HEK293 (cell line): ENCODE results near the gene PCDH12.

ENCODE experiments used
- CTCF ChIA-PET: fragments of 350-600 bp; formaldehyde crosslinking; extraction: SDS; loops from one replicate; lab custom pipeline; 2021; ENCODE audit warnings: antibody characterized with exemption; lab: Yijun Ruan, JAX
- POLR2A ChIA-PET: fragments of 300-600 bp; formaldehyde crosslinking; extraction: SDS; loops from one replicate; lab custom pipeline; 2020; ENCODE audit warnings: antibody characterized with exemption, inconsistent platforms; lab: Yijun Ruan, JAX
- H3K27ac ChIP-seq: fragments of 200-500 bp; sonication (Bioruptor generic); 2 replicates; pipeline ENCODE4 v1.5.1; 2014; ENCODE audit warnings: low read depth, low read length, control low read depth, inconsistent platforms; ENCODE audit errors: extremely low read depth
- H3K36me3 ChIP-seq, 2 experiments: fragments of 200-500 bp in 1 of 2; sonication (Bioruptor generic) in 1 of 2; 1 replicate in 1 of 2; 2 replicates in 1 of 2; pipeline ENCODE4 v1.5.1; 2014 to 2017; ENCODE audit warnings: inconsistent platforms in 2 of 2, low read length in 2 of 2; ENCODE audit not compliant: control insufficient read depth in 2 of 2, insufficient read depth in 1 of 2
- H3K4me1 ChIP-seq: fragments of 200-500 bp; sonication (Bioruptor generic); 2 replicates; pipeline ENCODE4 v1.5.1; 2014; ENCODE audit warnings: mild to moderate bottlenecking, low read length, inconsistent platforms; ENCODE audit not compliant: control insufficient read depth, insufficient read depth
- H3K4me3 ChIP-seq: 2 replicates; pipeline ENCODE4 v1.5.1; 2011; ENCODE audit warnings: low read depth, mild to moderate bottlenecking, control low read depth, low read length, moderate library complexity
- H3K9me3 ChIP-seq: fragments of 200-500 bp; sonication (Bioruptor generic); 2 replicates; pipeline ENCODE4 v1.5.1; 2014; ENCODE audit warnings: low read depth, low read length, inconsistent platforms; ENCODE audit not compliant: control insufficient read depth, insufficient read depth
- ATF2 ChIP-seq: fragments of 450-650 bp; formaldehyde crosslinking; IDR thresholded peaks from 2 replicates; pipeline ENCODE4 v1.5.1; 2016; ENCODE audit warnings: missing biosample characterization, missing genetic modification characterization, low read depth
- BCL11B ChIP-seq: fragments of 450-650 bp; formaldehyde crosslinking; IDR thresholded peaks from 2 replicates; pipeline ENCODE4 v1.5.1; 2016; ENCODE audit warnings: low read depth, missing biosample characterization, missing genetic modification characterization
- HIC1 ChIP-seq: fragments of 450-650 bp; formaldehyde crosslinking; IDR thresholded peaks from 2 replicates; pipeline ENCODE4 v1.5.1; 2016; ENCODE audit warnings: missing biosample characterization, missing genetic modification characterization
- IKZF3 ChIP-seq: fragments of 450-650 bp; IDR thresholded peaks from 2 replicates; pipeline ENCODE4 v1.5.0; 2018; ENCODE audit warnings: missing biosample characterization, mild to moderate bottlenecking, missing genetic modification characterization, moderate library complexity
- MZF1 ChIP-seq: fragments of 450-650 bp; formaldehyde crosslinking; IDR thresholded peaks from 2 replicates; pipeline ENCODE4 v1.5.1; 2017; ENCODE audit warnings: missing biosample characterization, missing genetic modification characterization, borderline replicate concordance
- SCRT1 ChIP-seq: fragments of 450-650 bp; formaldehyde crosslinking; IDR thresholded peaks from 2 replicates; pipeline ENCODE4 v1.5.1; 2016; ENCODE audit warnings: missing biosample characterization, missing genetic modification characterization, borderline replicate concordance
- SCRT2 ChIP-seq: fragments of 450-650 bp; formaldehyde crosslinking; IDR thresholded peaks from 2 replicates; pipeline ENCODE4 v1.5.1; 2016; ENCODE audit warnings: missing biosample characterization, missing genetic modification characterization
- ZBTB1 ChIP-seq: fragments of 450-650 bp; formaldehyde crosslinking; IDR thresholded peaks from 2 replicates; pipeline ENCODE4 v1.5.1; 2016; ENCODE audit warnings: missing biosample characterization, missing genetic modification characterization
- ZNF10 ChIP-seq: fragments of 450-650 bp; formaldehyde crosslinking; IDR thresholded peaks from 2 replicates; pipeline ENCODE4 v1.5.1; 2017; ENCODE audit warnings: missing biosample characterization, missing genetic modification characterization
- ZNF266 ChIP-seq: fragments of 450-650 bp; formaldehyde crosslinking; IDR thresholded peaks from 2 replicates; pipeline ENCODE4 v1.5.1; 2016; ENCODE audit warnings: missing biosample characterization, missing genetic modification characterization, low read depth
- ZNF280C ChIP-seq: fragments of 450-650 bp; formaldehyde crosslinking; IDR thresholded peaks from 2 replicates; pipeline ENCODE4 v1.5.1; 2016; ENCODE audit warnings: missing biosample characterization, missing genetic modification characterization
- ZNF514 ChIP-seq: fragments of 450-650 bp; formaldehyde crosslinking; IDR thresholded peaks from 2 replicates; pipeline ENCODE4 v1.5.1; 2016; ENCODE audit warnings: missing biosample characterization, missing genetic modification characterization
- ZNF621 ChIP-seq: fragments of 450-650 bp; formaldehyde crosslinking; IDR thresholded peaks from 2 replicates; pipeline ENCODE4 v1.5.1; 2017; ENCODE audit warnings: missing biosample characterization, missing genetic modification characterization
- ZNF626 ChIP-seq: fragments of 450-650 bp; sonication (Bioruptor Pico); formaldehyde crosslinking; IDR thresholded peaks from 2 replicates; pipeline ENCODE4 v1.5.1; 2018; ENCODE audit warnings: missing biosample characterization, missing genetic modification characterization, inconsistent platforms
- ZNF645 ChIP-seq: fragments of 450-650 bp; formaldehyde crosslinking; IDR thresholded peaks from 2 replicates; pipeline ENCODE4; 2016; ENCODE audit warnings: missing biosample characterization, missing genetic modification characterization
- ZNF664 ChIP-seq: fragments of 450-650 bp; formaldehyde crosslinking; IDR thresholded peaks from 2 replicates; pipeline ENCODE4 v1.5.1; 2016; ENCODE audit warnings: missing biosample characterization, missing genetic modification characterization
- ZNF692 ChIP-seq: fragments of 450-650 bp; formaldehyde crosslinking; IDR thresholded peaks from 2 replicates; pipeline ENCODE4 v1.5.1; 2016; ENCODE audit warnings: missing biosample characterization, missing genetic modification characterization
- ZNF701 ChIP-seq: fragments of 450-650 bp; formaldehyde crosslinking; IDR thresholded peaks from 2 replicates; pipeline ENCODE4 v1.5.1; 2016; ENCODE audit warnings: missing biosample characterization, missing genetic modification characterization
- ZNF791 ChIP-seq: fragments of 450-650 bp; formaldehyde crosslinking; IDR thresholded peaks from 2 replicates; pipeline ENCODE4 v1.5.1; 2016; ENCODE audit warnings: missing biosample characterization, missing genetic modification characterization
- TF ChIP-seq, protein P1 (sequence below): fragments of 450-650 bp; formaldehyde crosslinking; IDR thresholded peaks from 2 replicates; pipeline ENCODE4 v1.5.1; 2016; ENCODE audit warnings: missing biosample characterization, missing genetic modification characterization, borderline replicate concordance

The PCDH12 gene

GRCh38 chr5:141948812-141949211 lies 9.2 kb downstream of the PCDH12 start:
- CTCF ChIA-PET: interaction anchor here (0.6 to 3.0 kb wide), 3 partner anchors 8 to 70 kb away, joined by 4 to 24 read pairs (median 6); no protein-coding TSS in a partner anchor
- H3K9me3 ChIP-seq: no peaks in the 10 kb centered on the region
- H3K36me3 ChIP-seq: no peaks in the 10 kb centered on the region
- peak; percentile 85 for TF ChIP-seq SCRT2 (tag by site-specific recombination)
- TF ChIP-seq ZNF266 (tag by site-specific recombination): no peak
- TF ChIP-seq SCRT1 (tag by site-specific recombination): peak; percentile 87
- no peak for TF ChIP-seq ZNF645
- TF ChIP-seq ZNF621 (tag by site-specific recombination): no peak
- TF ChIP-seq, all 188 proteins: peak for 2
- no peak overlapping the region for H3K27ac ChIP-seq
- no peak overlapping the region for H3K4me3 ChIP-seq
- H3K4me1 ChIP-seq: no peaks in the 10 kb centered on the region
- POLR2A ChIA-PET: interaction anchor here (1.2 kb wide), 1 partner anchor 263 kb away, joined by 3 read pairs; no protein-coding TSS in a partner anchor

DNA sequence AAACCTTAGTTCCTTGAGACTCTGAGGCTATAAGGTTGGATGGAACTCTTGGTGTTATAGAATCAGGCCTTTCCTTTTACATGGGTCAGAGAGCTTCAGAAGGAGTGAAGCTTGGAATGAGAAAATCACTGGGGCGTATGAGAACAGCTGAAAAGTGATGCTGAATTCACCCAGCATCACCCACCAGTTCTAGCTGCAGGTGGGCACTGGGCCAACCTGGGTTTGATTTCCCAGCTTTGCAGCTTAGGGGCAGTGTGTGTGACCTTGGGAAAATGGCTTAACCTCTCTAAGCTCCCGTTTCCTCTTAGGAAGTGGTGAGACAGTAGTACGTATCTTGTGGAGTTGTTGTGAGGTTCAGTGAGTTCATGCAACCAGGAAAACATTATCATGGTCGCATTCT lies 10.7 kb downstream of the PCDH12 start:
- Histone ChIP-seq H3K4me1 (no peaks in the 10 kb centered on the region), H3K4me3 (no peak overlapping the region), H3K27ac (no peak overlapping the region), H3K9me3 (no peaks in the 10 kb centered on the region), H3K36me3 (no peaks in the 10 kb centered on the region)
- POLR2A ChIA-PET: interaction anchor here (2.1 kb wide), 1 partner anchor 24 kb away, joined by 6 read pairs; the partner anchor contains the start of gene DELE1
- CTCF ChIA-PET: interaction anchor here (0.9 to 3.0 kb wide), 5 partner anchors 14 to 246 kb away, joined by 3 to 24 read pairs (median 3); partner anchors contain the start of genes DELE1 and RNF14
- TF ChIP-seq ZNF701 (tag by site-specific recombination) (no peak), ZNF791 (no peak), ZBTB1 (no peak), ZNF626 (no peak), MZF1 (tag by site-specific recombination) (no peak), SCRT2 (tag by site-specific recombination) (no peak), IKZF3 (no peak), ZNF280C (no peak), ZNF10 (tag by site-specific recombination) (no peak), BCL11B (tag by site-specific recombination) (no peak), ZNF692 (tag by site-specific recombination) (no peak), ZNF664 (tag by site-specific recombination) (no peak), ZNF514 (tag by site-specific recombination) (no peak), ATF2 (tag by site-specific recombination) (no peak), HIC1 (tag by site-specific recombination) (no peak)
- TF ChIP-seq, protein P1, sequence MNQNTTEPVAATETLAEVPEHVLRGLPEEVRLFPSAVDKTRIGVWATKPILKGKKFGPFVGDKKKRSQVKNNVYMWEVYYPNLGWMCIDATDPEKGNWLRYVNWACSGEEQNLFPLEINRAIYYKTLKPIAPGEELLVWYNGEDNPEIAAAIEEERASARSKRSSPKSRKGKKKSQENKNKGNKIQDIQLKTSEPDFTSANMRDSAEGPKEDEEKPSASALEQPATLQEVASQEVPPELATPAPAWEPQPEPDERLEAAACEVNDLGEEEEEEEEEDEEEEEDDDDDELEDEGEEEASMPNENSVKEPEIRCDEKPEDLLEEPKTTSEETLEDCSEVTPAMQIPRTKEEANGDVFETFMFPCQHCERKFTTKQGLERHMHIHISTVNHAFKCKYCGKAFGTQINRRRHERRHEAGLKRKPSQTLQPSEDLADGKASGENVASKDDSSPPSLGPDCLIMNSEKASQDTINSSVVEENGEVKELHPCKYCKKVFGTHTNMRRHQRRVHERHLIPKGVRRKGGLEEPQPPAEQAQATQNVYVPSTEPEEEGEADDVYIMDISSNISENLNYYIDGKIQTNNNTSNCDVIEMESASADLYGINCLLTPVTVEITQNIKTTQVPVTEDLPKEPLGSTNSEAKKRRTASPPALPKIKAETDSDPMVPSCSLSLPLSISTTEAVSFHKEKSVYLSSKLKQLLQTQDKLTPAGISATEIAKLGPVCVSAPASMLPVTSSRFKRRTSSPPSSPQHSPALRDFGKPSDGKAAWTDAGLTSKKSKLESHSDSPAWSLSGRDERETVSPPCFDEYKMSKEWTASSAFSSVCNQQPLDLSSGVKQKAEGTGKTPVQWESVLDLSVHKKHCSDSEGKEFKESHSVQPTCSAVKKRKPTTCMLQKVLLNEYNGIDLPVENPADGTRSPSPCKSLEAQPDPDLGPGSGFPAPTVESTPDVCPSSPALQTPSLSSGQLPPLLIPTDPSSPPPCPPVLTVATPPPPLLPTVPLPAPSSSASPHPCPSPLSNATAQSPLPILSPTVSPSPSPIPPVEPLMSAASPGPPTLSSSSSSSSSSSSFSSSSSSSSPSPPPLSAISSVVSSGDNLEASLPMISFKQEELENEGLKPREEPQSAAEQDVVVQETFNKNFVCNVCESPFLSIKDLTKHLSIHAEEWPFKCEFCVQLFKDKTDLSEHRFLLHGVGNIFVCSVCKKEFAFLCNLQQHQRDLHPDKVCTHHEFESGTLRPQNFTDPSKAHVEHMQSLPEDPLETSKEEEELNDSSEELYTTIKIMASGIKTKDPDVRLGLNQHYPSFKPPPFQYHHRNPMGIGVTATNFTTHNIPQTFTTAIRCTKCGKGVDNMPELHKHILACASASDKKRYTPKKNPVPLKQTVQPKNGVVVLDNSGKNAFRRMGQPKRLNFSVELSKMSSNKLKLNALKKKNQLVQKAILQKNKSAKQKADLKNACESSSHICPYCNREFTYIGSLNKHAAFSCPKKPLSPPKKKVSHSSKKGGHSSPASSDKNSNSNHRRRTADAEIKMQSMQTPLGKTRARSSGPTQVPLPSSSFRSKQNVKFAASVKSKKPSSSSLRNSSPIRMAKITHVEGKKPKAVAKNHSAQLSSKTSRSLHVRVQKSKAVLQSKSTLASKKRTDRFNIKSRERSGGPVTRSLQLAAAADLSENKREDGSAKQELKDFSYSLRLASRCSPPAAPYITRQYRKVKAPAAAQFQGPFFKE: no peak
